Right atrium auricular region (tissue), 2 donors: Measurements from ENCODE around the gene ZNF496. TPM values are rescaled to one million over a fixed set of nuclear protein-coding genes. Genes with fewer than 3 reads are reported as not detected.
"Not testable (repeated sequence)": the region's sequence is repeated elsewhere in the genome, so short reads cannot be mapped to it uniquely, and the experiment has no call there.

Experiments used
- DNase-seq: peaks from one replicate; pipeline ENCODE4 v3.0.0-alpha.2; 2019; ENCODE audit warnings: low spot score
- H3K27ac ChIP-seq, 2 donors: fragments of 200-600 bp; sonication (generic); 1 replicate in 1 of 2; 2 replicates in 1 of 2; pipeline ENCODE4 v1.5.1; 2016 to 2019
- H3K27me3 ChIP-seq, 2 donors: fragments of 200-600 bp; sonication (generic); one replicate each; pipeline versions ENCODE4 v1.5.1 to v1.6.0; 2017 to 2019
- H3K36me3 ChIP-seq: fragments of 200-600 bp; sonication (generic); one replicate; pipeline ENCODE4 v1.5.1; 2016
- H3K4me1 ChIP-seq, 2 donors: fragments of 200-600 bp; sonication (generic); one replicate each; pipeline versions ENCODE4 v1.5.1 to v1.6.0; 2017 to 2019
- H3K4me3 ChIP-seq, 2 donors: fragments of 200-600 bp; sonication (generic); 1 replicate in 1 of 2; 2 replicates in 1 of 2; pipeline ENCODE4 v1.5.1; 2017 to 2019; ENCODE audit warnings: mild to moderate bottlenecking in 1 of 2, moderate library complexity in 1 of 2
- H3K9me3 ChIP-seq, 2 donors: fragments of 200-600 bp; sonication (generic); one replicate each; pipeline ENCODE4 v1.5.1; 2019
- total RNA-seq, 2 donors: library from RNA; depleted of rRNA; stranded (reverse); fragments of >200 nt; gene quantifications; one replicate each; pipeline ENCODE4 v1.1.0, GENCODE V29; 2016
- TF ChIP-seq, protein P1 (sequence below), 2 donors: fragments of 200-600 bp; sonication (generic); IDR thresholded peaks; one replicate each; pipeline ENCODE4 v1.5.1; 2019; ENCODE audit warnings: antibody characterized with exemption in 2 of 2

Gene ZNF496
- total RNA-seq, 2 donors from 2014 or later: 19.4 to 32.6 TPM

DNA sequence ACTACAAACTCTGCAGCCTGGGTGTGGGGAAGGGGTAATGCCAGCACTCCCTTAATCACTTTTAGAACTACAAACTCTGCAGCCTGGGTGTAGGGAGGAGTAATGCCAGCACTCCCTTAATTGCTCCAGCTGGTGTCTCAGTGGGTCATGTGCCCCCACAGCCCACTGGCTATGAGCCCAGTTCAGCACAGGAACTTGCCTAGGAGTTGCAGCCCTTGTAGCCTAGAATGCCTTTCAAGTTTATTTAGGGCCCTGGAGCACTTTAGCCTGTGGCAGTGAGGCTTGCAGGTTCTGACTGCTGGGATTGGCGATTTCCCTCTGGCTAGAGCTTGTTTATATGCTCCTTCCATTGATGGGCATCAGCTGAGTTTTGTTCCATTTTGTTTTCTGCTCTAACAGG, 58.7 kb downstream of the ZNF496 start:
- Histone ChIP-seq H3K4me1 (no peaks in the 10 kb centered on the region), H3K36me3 (no peaks in the 10 kb centered on the region), H3K27me3 (no peaks in the 10 kb centered on the region), H3K9me3 (peaks cover 0 to 8% of the 10 kb centered on the region in 2 donors), H3K4me3 (no peak overlapping the region), H3K27ac (no peak overlapping the region)
- TF ChIP-seq, protein P1, sequence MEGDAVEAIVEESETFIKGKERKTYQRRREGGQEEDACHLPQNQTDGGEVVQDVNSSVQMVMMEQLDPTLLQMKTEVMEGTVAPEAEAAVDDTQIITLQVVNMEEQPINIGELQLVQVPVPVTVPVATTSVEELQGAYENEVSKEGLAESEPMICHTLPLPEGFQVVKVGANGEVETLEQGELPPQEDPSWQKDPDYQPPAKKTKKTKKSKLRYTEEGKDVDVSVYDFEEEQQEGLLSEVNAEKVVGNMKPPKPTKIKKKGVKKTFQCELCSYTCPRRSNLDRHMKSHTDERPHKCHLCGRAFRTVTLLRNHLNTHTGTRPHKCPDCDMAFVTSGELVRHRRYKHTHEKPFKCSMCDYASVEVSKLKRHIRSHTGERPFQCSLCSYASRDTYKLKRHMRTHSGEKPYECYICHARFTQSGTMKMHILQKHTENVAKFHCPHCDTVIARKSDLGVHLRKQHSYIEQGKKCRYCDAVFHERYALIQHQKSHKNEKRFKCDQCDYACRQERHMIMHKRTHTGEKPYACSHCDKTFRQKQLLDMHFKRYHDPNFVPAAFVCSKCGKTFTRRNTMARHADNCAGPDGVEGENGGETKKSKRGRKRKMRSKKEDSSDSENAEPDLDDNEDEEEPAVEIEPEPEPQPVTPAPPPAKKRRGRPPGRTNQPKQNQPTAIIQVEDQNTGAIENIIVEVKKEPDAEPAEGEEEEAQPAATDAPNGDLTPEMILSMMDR (IDR thresholded peaks at IDR 0.05): no peak
- no peak for DNase-seq

DNA sequence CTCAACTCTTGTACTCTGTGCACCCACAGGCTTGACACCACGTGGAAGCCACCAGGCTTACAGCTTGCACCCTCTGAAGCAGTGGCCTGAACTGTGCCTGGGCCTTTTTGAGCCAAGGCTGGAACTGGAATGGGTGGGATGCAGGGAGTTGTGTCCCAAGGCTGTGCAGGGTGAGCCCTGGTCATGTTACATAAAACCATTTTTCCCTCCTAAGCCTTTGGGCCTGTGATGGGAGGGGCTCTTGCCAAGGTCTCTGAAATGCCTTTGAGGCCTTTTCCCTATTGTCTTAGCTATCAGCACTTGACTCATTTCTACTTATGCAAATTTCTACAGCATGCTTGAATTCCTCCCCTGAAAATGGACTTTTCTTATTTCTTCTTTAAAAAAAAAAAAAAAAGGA, 61.7 kb downstream of the ZNF496 start:
- no peaks in the 10 kb centered on the region for H3K4me1 ChIP-seq
- no peaks in the 10 kb centered on the region for H3K36me3 ChIP-seq
- TF ChIP-seq, protein P1 (IDR thresholded peaks at IDR 0.05): no peak
- peaks cover 0 to 8% of the 10 kb centered on the region in 2 donors for H3K9me3 ChIP-seq
- H3K27ac ChIP-seq: no peak overlapping the region
- H3K4me3 ChIP-seq: no peak overlapping the region
- no peaks in the 10 kb centered on the region for H3K27me3 ChIP-seq
- DNase-seq: no peak

DNA sequence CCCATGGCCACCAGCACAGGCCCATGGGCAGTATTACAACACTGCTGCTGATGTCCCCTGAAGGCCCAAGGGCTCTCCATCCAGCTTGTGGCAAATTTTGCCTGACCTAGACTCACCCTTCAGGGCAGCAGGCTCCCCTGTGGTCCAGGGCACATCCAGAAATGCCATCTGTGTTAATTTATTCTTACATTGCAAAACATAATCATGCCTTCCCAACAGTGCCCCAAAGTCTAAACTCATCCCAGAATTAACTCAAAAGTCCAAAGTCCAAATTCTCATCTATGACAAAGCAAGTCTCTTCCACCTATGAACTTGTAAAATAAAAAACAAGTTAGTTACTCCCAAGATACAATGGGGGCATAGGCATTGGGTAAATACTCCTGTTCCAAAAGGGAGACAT, 62.5 kb downstream of the ZNF496 start:
- TF ChIP-seq, protein P1 (IDR thresholded peaks at IDR 0.05): no peak
- H3K4me3 ChIP-seq: no peak overlapping the region
- H3K9me3 ChIP-seq: peaks cover 0 to 11% of the 10 kb centered on the region in 2 donors
- DNase-seq: no peak
- H3K36me3 ChIP-seq: no peaks in the 10 kb centered on the region
- H3K27ac ChIP-seq: no peak overlapping the region
- no peaks in the 10 kb centered on the region for H3K27me3 ChIP-seq
- no peaks in the 10 kb centered on the region for H3K4me1 ChIP-seq

DNA sequence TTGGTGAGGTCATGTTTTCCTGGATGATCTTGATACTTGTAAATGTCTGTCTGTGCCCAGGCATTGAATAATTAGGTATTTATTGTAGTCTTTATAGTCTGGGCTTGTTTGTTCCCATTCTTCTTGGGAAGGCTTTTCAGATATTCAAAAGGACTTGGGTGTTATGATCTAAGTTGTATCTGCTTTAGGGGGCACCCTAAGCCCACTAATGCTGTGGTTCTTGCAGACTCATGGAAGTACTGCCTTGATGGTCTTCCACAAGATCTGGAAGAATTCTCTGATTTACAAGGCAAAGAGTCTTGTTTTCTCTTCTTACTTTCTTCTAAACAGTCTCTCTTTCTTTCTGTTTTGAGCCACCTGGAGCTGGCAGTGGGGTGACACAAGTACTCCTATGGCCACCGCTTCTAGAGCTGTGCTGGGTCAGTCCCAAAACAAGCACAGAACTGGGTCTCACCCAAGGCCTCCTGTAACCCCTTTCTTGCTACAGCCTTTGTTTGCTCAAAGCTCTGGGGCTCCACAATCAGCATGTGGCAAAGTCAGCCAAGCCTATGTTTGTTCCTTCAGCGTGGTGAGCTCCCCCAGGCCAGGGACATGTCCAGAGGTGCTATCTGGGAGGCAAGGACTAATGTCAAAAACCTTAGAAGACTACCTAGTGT, 63.1 kb downstream of the ZNF496 start:
- Histone ChIP-seq H3K4me3 (no peak overlapping the region), H3K4me1 (no peaks in the 10 kb centered on the region), H3K36me3 (no peaks in the 10 kb centered on the region), H3K27ac (no peak overlapping the region), H3K9me3 (peaks cover 0 to 17% of the 10 kb centered on the region in 2 donors), H3K27me3 (no peaks in the 10 kb centered on the region)
- no peak for DNase-seq
- TF ChIP-seq, protein P1 (IDR thresholded peaks at IDR 0.05): no peak

DNA sequence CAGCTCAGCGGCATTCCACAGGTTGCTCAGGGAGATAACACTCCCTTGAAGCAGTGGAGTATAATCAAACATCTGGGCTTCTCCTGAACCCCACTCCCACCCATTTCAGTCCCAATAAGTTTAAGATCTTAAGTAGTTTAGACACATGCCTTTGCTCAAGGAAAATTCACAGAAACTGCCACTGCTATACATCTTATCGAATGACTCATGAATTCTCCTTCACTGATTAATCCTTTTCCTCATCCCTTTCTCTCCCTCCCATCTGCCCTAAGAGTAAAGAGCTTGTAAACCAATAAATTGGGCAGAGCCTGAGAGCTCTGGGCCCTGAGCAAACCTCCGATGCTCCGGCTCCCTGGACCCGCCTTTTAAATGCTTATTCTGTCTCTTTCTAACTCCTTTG, 65.6 kb downstream of the ZNF496 start:
- H3K36me3 ChIP-seq: no peaks in the 10 kb centered on the region
- H3K4me3 ChIP-seq: no peak overlapping the region
- no peaks in the 10 kb centered on the region for H3K4me1 ChIP-seq
- H3K9me3 ChIP-seq: peaks cover 0 to 19% of the 10 kb centered on the region in 2 donors
- no peak for DNase-seq
- no peaks in the 10 kb centered on the region for H3K27me3 ChIP-seq
- TF ChIP-seq, protein P1 (IDR thresholded peaks at IDR 0.05): no peak
- no peak overlapping the region for H3K27ac ChIP-seq

DNA sequence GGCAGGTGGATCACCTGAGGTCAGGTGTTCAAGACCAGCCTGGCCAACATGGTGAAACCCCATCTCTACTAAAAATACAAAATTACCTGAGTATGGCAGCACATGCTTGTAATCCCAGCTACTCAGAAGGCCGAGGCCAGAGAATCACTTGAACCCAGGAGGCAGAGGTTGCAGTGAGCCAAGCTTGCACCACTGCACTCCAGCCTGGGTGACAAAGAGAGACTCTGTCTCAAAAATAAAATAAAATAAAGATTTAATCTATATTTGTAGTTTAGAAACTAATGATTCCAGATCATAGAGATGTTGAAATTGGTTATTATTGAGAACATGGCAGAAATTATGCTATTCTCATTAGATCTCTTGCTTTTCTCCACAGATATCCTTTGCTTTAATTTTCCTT, 75.9 kb downstream of the ZNF496 start, which contains the start of gene VN1R5:
TSS of gene VN1R5 (plus strand) at position 301 of the 400 bp plus-strand sequence.
- not testable (repeated sequence) for H3K36me3 ChIP-seq, H3K4me3 ChIP-seq, H3K27ac ChIP-seq, DNase-seq, H3K27me3 ChIP-seq, H3K9me3 ChIP-seq, H3K4me1 ChIP-seq
